ENCODE measurements around the gene LSM14B. TPM values are rescaled to one million over a fixed set of nuclear protein-coding genes. Genes with fewer than 3 reads are reported as not detected.

Gene LSM14B
- total RNA-seq, 4 donors from 2014 or later, result 23.6 to 38.4 (median 35.3) TPM

GRCh38 chr20:62160876-62161275 lies 38.6 kb downstream of the LSM14B start:
- Histone ChIP-seq H3K4me1 (peaks cover 0 to 17% (median 0%) of the 10 kb centered on the region in 3 donors), H3K9me3 (no peaks in the 10 kb centered on the region), H3K36me3 (peaks cover 0 to 79% of the 10 kb centered on the region in 2 donors), H3K27me3 (no peaks in the 10 kb centered on the region), H3K4me3 (no peak overlapping the region), H3K27ac (no peak overlapping the region)
- 92 to 93% methylated on average over 2 to 3 of the region's 17 CpGs for WGBS, 2 donors (ENCODE audit: low coverage in 1 of 2)
- TF ChIP-seq POLR2AphosphoS5 (IDR thresholded peaks at IDR 0.05) (no peak), POLR2A (IDR thresholded peaks at IDR 0.05) (no peak), CTCF (IDR thresholded peaks at IDR 0.05) (no peak), EP300 (IDR thresholded peaks at IDR 0.05) (no peak)
- no peak for ATAC-seq

- no peak for ATAC-seq
- Histone ChIP-seq H3K36me3 (peaks cover 0 to 79% of the 10 kb centered on the region in 2 donors), H3K27ac (no peak overlapping the region), H3K9me3 (no peaks in the 10 kb centered on the region), H3K4me1 (peaks cover 0 to 14% (median 0%) of the 10 kb centered on the region in 3 donors), H3K4me3 (no peak overlapping the region), H3K27me3 (no peaks in the 10 kb centered on the region)
- TF ChIP-seq POLR2AphosphoS5 (IDR thresholded peaks at IDR 0.05) (no peak), CTCF (IDR thresholded peaks at IDR 0.05) (no peak), POLR2A (IDR thresholded peaks at IDR 0.05) (no peak), EP300 (IDR thresholded peaks at IDR 0.05) (no peak)
- WGBS, 2 donors (ENCODE audit: low coverage in 1 of 2), result 59 to 93% methylated on average over 3 to 4 of the region's 17 CpGs
Measured at GRCh38 chr20:62161347-62161746, 39.1 kb downstream of the LSM14B start.

- Histone ChIP-seq H3K36me3 (peaks cover 0 to 95% of the 10 kb centered on the region in 2 donors), H3K27ac (no peak overlapping the region), H3K27me3 (no peaks in the 10 kb centered on the region), H3K4me3 (no peak overlapping the region), H3K9me3 (no peaks in the 10 kb centered on the region), H3K4me1 (no peaks in the 10 kb centered on the region)
- no CpG with 5 or more reads among the region's 38 CpGs for WGBS, 2 donors (ENCODE audit: low coverage in 1 of 2)
- no peak for ATAC-seq
- TF ChIP-seq EP300 (IDR thresholded peaks at IDR 0.05), result no peak
- TF ChIP-seq POLR2A (IDR thresholded peaks at IDR 0.05), result no peak
- TF ChIP-seq POLR2AphosphoS5 (IDR thresholded peaks at IDR 0.05), result no peak
- no peak for TF ChIP-seq CTCF (IDR thresholded peaks at IDR 0.05)
Measured at GRCh38 chr20:62162765-62163484, 40.6 kb downstream of the LSM14B start.

GRCh38 chr20:62163485-62163865 lies 41.2 kb downstream of the LSM14B start:
- no peak for TF ChIP-seq POLR2AphosphoS5 (IDR thresholded peaks at IDR 0.05)
- TF ChIP-seq EP300 (IDR thresholded peaks at IDR 0.05), result no peak
- TF ChIP-seq POLR2A (IDR thresholded peaks at IDR 0.05), result no peak
- no peak for TF ChIP-seq CTCF (IDR thresholded peaks at IDR 0.05)
- H3K4me3 ChIP-seq, result no peak overlapping the region
- WGBS, 2 donors (ENCODE audit: low coverage in 1 of 2), result 97% methylated on average over 6 of the region's 25 CpGs; no CpG with 5 or more reads in 1 of the 2 donors
- no peaks in the 10 kb centered on the region for H3K4me1 ChIP-seq
- no peaks in the 10 kb centered on the region for H3K9me3 ChIP-seq
- H3K36me3 ChIP-seq, result peaks cover 0 to 100% of the 10 kb centered on the region in 2 donors
- H3K27me3 ChIP-seq, result no peaks in the 10 kb centered on the region
- H3K27ac ChIP-seq, result no peak overlapping the region
- no peak for ATAC-seq
